ENCODE results near the gene MOAP1.

- TF ChIP-seq CTCF (IDR thresholded peaks at IDR 0.05; ENCODE audit: control extremely low read depth in 1 of 3, insufficient read depth in 1 of 3, low read depth in 1 of 3, low read length in 3 of 3) (no peak), POLR2A (IDR thresholded peaks at IDR 0.05; ENCODE audit: control extremely low read depth in 1 of 2, low read depth in 2 of 2, low read length in 2 of 2) (no peak), CHD1 (IDR thresholded peaks at IDR 0.05; ENCODE audit: low read depth, low read length) (no peak), SP2 (IDR thresholded peaks at IDR 0.05; ENCODE audit: low read length) (no peak), EP300 (IDR thresholded peaks at IDR 0.05; ENCODE audit: borderline replicate concordance in 1 of 2, low read depth in 2 of 2, low read length in 2 of 2) (no peak), EGR1 (IDR thresholded peaks at IDR 0.05; ENCODE audit: borderline replicate concordance, low read depth, low read length) (no peak), SIX5 (IDR thresholded peaks at IDR 0.05; ENCODE audit: low read depth, low read length) (no peak), RNF2 (IDR thresholded peaks at IDR 0.05; ENCODE audit: borderline replicate concordance, low read depth, low read length, missing control alignments, poor library complexity, severe bottlenecking) (no peak), SRF (IDR thresholded peaks at IDR 0.05; ENCODE audit: low read depth, low read length) (no peak), CREB1 (IDR thresholded peaks at IDR 0.05) (no peak), EZH2 (IDR thresholded peaks at IDR 0.05; ENCODE audit: low read depth, low read length, severe bottlenecking) (no peak), YY1 (IDR thresholded peaks at IDR 0.05; ENCODE audit: low read depth, low read length) (no peak)
These were observed 29.9 kb upstream of the MOAP1 start for GRCh38 chr14:93214598-93214997.
